Pons (tissue), 1 donor: ENCODE measurements around the gene LARP1B.
"Not testable (repeated sequence)": the region's sequence is repeated elsewhere in the genome, so short reads cannot be mapped to it uniquely, and the experiment has no call there.

Source experiments
- DNase-seq: peaks from one replicate; pipeline ENCODE4 v3.0.0-alpha.2; 2016; ENCODE audit warnings: low spot score

Gene LARP1B

GRCh38 chr4:128225148-128225547 lies 164.0 kb downstream of the LARP1B start:
- DNase-seq = no peak

GRCh38 chr4:128227991-128228571 lies 167.0 kb downstream of the LARP1B start:
- peak; percentile 15 for DNase-seq

DNA sequence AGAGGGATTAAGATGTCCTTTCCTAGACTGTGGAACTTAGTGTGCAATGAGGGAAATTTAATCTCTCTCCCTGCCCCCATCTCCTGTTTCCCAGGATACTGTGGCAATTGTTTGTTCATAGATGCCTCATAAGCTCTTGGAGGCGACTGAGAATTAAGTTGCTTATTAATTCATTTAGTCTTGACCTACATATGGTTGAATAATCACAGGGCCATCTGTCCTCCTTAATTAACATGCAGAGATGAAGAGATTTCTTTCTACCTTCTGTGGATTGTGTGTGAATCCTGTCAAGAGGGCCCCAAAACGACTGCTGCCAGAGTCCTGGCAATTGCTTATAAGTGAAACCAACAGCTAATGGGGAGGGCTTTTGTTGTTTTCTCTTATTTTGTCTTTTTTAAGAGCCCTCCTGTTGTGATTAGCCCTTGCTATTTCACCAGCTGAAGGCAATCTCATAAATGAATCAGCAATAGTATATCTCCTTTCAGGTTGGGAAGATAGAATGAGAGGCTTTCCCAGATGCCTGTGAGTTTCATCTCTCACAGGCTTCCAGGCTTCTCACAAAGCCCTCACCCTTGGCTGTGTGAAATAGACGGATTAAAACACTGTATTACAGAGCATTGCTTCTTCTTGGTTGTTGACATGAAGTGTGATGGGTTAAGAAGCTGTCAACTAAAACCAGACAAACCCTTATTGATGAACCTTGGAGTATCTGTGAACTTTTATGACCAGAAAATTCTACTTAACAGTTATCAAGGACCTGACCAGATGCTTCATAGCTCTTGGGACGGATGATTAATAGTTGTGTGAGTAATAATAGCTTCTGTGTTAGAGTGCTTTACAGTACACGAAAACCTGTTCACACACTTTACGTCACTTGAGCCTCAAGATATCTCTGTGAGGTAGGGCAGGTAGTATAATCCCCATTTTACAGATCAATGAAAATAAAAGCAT lies 168.0 kb downstream of the LARP1B start:
- no peak for DNase-seq

DNA sequence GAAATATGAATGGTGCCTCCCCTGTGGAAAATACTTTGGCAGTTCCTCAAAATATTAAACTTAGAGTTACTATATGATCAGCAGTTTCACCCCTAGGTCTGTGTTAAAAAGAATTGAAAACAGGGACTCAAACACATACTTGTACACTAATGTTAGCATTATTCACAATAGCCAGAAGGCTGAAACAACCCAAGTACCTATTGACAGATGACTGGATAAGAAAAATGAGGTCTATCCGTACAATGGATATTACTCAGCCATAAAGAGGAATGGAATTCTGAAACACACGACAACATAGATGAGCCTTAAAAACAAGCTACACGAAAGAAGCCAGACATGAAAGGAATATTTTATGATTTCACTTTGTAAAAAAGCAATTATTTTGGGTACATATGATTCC lies 171.6 kb downstream of the LARP1B start:
- DNase-seq = no peak

- no peak for DNase-seq
Measured at GRCh38 chr4:128234836-128235235, 173.7 kb downstream of the LARP1B start.

DNA sequence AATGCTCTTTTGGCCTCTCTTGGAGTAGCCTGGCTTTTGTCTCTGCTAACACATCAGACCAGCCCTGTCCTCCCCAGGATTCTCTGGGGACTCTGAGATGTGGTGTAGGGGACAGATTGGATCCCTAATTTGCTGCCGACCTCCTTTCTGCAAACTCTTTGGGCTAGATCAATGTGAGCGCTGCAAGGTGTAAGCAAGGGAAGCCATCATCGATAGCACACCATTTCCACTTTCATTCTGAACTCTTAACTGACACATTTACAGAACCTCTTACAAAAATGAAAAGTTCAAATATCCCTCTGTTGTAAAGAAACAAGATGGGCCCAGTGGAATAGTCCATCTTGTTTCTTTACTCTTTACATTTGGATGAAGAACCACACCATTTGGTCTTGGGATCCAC lies 179.9 kb downstream of the LARP1B start:
- DNase-seq = no peak

DNA sequence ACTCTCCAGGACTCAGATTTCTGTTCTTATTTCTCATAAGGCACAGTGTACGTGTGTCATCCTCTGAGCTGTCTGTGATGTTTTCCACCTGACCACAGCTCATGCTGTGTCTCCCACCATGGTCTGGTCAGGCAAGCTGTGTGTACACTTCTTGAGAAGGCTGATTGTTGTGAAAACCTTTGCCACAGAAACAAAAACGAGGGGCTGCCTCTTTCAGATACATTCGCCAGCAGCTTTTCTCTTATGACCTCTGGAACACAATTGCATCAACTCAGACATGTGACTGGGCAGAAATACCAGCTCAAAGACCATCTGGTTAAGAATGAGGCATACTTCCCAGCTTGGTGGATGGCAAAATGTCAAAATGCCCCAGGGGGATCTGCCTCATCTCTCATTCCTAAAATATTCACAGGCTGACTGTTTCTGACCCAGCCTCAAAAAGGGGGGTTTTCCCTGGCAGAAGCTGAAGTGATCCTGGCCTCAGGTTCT lies 180.4 kb downstream of the LARP1B start:
- DNase-seq = no peak

DNA sequence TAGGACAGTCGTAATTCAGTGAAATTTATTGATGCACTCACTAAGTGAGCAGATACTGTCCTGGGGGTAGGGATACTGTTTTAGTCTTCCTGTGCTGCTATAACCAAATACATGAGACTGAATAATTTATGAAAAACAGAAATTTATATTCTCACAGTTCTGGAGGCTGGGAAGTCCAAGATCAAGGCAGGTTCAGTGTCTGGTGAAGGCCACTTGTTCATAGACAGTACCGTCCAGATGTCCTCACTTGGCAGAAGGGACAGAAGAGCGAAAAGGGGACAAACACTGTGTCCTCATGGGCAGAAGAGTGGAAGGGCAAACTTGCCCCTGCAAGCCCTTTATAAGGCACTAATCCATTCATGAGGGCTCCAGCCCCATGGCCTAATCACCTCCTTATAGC lies 180.9 kb downstream of the LARP1B start:
- DNase-seq = no peak

- no peak for DNase-seq
Measured at GRCh38 chr4:128242601-128243000, 181.5 kb downstream of the LARP1B start.

DNA sequence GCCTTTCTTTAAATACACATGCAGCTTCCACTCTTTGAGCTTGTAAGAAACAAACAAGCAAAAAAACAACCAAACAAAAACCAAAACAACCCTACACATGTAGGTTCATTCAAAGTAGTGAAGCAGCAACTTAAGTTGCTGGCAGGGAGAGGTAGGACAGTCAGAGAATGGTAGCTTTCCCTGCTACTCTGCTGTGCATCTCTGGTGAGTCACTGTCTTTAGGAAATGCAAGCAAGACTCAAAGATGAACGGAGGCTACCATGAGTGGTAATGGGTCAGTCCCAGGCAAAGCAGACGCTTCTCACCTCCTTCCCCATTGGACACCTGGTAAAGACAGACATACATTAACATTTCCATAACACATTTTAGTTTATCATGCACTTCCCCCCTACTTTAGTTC lies 183.3 kb downstream of the LARP1B start:
- no peak for DNase-seq

DNA sequence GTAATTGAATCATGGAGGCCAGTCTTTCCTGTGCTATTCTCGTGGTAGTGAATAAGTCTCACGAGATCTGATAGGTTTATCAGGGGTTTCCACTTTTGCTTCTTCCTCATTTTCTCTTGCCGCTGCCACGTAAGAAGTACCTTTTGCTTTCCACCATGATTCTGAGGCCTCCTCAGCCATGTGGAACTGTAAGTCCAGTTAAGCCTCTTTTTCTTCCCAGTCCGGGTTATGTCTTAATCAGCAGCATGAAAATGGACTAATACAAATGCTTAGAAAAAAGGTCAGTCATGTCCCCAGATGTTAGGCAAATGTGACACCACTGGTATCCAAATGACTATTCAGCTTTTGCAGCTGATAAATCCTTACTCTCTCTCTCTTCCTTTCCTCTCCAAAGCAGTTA lies 184.3 kb downstream of the LARP1B start:
- DNase-seq = not testable (repeated sequence)

- DNase-seq = no peak
Measured at GRCh38 chr4:128247906-128248305, 186.8 kb downstream of the LARP1B start.

DNA sequence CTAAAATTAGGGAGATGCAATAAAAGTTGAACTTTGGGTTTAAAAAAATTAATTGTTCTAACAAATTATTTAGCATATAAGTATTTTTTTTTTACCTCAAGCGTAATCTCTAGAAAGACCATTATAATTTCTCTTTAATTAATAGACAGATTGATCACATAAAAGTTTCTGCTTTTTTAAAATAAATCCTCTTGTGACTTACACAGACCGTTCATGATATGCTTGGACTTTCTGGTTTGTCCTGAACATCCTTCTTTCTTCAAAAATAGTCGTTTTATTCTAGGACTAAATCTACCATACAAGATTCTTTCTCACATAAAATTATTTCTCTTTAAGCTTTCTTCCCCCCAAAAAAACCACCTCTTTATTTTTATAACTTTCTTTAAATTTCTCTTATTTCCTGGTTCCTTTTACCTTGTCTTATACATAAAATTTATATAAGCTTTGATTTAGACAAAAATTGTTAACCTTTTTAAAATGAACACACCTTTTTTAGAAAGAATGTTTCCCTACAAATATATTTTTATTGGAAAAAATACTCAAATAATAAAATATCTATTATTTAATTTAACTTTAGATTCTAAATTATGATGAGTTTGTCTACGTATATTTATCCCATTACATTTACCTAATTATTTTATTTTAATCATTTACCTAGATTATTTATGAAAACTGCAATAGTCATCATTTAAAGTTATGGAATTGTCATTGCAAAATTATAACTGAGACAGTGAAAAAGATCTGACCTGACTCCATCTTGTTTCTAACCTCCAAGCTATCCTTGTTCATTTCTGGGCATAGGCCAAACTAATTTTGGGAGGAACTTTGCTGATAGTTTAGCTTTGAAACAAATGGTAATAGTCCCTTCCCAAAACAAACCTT lies 188.9 kb downstream of the LARP1B start:
- no peak for DNase-seq

DNA sequence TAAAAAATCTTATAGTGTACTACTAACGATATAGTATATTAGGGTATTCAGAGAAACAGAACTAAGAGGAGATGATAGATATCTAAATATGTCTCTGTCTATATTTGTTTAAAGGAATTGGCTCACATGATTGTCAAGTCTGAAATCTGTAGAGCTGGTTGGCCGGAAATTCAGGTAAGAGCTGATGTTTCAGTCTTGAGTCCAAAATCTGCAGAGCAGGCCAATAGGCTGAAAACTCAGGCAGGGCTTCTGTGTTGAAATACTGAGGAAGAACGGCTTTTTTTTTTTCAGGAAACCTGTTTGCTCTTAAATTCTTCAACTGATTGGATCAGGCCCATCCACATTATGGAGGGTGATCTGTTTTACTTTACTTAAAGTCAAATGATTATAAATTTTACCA lies 194.8 kb downstream of the LARP1B start:
- DNase-seq = no peak

DNA sequence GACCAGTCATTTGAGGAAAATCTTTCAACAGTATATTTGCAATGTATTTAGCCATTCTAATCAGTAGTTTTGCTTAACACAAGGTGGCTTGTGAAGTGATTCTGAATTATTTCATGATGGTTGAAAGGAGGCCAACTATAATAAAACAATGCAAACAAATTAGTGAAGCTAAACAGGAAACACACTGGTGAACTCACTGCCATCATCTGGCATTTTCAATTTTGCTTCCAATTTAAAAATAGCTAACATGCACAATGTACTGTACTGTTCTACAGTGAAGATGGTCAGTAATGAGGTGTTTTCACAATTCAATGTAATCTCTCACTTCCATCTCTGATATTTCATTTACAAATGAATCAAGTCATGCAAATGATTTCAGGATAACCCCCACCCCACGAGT lies 195.4 kb downstream of the LARP1B start:
- no peak for DNase-seq

- DNase-seq = not testable (repeated sequence)
Measured at GRCh38 chr4:128258166-128258565, 197.1 kb downstream of the LARP1B start.

DNA sequence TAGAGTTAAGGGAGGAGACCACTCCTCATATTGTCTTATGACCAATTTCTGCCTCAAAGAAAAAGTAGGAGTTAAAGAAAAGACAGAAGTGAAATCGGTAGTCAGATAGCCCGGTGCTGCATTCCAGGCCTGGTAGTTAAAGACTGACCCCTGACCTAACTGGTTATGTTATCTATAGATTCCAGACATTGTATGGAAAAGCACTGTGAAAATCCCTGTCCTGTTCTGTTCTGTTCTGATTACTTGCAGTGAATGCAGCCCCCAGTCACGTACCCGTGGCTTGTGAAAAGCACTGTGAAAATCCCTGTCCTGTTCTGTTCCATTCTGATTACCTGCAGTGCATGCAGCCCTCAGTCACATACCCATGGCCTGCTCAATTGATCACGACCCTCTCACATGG lies 198.8 kb downstream of the LARP1B start:
- DNase-seq = not testable (repeated sequence)
